ENCODE results near the gene FIBIN. TPM values are rescaled to one million over a fixed set of nuclear protein-coding genes. Genes with fewer than 3 reads are reported as not detected.
"Not testable (repeated sequence)": the region's sequence is repeated elsewhere in the genome, so short reads cannot be mapped to it uniquely, and the experiment has no call there.

The FIBIN gene
- total and polyA plus RNA-seq, 2 donors: 1.9 to 9.6 TPM

DNA sequence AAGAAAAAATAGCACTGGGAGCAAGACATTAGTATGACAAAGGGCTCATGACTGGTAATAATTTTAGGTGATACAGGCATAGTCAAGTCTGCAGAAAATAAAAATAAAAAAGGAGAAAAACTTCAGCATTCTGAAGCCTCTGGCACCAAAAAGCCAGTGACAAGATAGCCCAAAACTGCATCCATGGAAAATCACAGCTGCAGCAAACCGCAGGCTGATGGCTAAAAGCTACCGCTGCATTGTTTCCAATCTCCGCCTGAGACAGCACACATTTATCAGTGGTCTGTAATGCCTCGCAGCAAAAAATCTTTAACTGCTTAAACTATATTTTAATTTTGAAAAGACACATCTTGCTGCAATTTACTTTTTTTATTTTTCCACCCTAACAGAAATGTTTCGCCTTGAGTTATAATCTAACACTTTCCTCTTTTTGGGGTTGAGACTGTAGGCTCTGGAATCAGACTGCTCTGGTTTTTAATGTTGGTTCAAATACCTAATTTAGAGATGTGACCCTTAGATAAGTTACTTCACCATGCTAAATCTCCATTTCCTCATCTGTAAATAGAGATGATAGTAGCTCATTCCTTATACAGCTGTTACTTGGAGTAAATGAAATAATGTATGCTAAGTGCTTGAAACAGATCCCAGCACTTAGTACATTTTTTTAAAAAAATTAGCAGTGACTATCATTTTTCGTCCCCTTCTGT is 42.0 kb upstream of the FIBIN start:
- H3K4me1 ChIP-seq (ENCODE audit: control insufficient read depth in 2 of 2, insufficient read depth in 2 of 2, low read length in 2 of 2): no peaks in the 10 kb centered on the region
- WGBS: 89% methylated on average over 6 of the region's 6 CpGs
- H3K36me3 ChIP-seq (ENCODE audit: control insufficient read depth in 2 of 2, insufficient read depth in 2 of 2, low read length in 1 of 2): no peaks in the 10 kb centered on the region
- H3K4me3 ChIP-seq (ENCODE audit: low read length in 2 of 2): no peak overlapping the region
- no peak for DNase-seq (ENCODE audit: low read depth in 6 of 9, low spot score in 9 of 9)
- H3K27ac ChIP-seq (ENCODE audit: low read depth in 1 of 2, low read length in 1 of 2): no peak overlapping the region
- H3K27me3 ChIP-seq (ENCODE audit: control insufficient read depth in 2 of 2, insufficient read depth in 1 of 2, low read length in 1 of 2): no peaks in the 10 kb centered on the region
- peaks cover 0 to 6% of the 10 kb centered on the region in 2 donors for H3K9me3 ChIP-seq (ENCODE audit: control insufficient read depth in 2 of 2, insufficient read depth in 1 of 2, low read length in 1 of 2)

DNA sequence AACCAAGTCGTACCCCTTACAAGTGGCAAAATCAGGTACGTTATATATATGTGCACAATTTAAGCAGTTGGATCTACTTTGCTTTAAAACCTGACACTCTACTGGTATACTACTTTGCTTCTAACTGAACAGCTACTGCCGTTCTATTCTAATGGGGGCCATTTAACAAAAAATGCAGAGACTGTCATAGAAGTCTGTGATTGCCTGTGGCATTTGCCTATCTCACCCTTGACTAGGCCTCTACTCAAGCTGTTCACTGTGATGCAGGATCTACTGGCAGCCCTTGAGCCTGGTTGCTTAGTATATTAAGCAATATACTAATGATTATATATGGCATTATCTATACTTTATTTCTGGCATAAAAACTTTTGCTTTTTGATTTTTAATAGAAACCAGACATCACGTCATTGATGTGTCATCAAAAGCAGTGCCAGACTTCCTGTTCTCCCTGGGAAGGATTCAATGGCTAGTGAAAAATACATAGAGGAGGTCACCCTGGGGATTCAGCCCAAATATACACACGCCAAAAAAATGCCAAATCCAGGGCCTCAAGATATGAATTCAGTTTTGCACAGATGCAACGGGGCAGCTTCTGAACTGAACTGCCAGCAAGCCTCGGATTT is 40.0 kb upstream of the FIBIN start:
- Histone ChIP-seq H3K4me3 (ENCODE audit: low read length in 2 of 2) (no peak overlapping the region), H3K36me3 (ENCODE audit: control insufficient read depth in 2 of 2, insufficient read depth in 2 of 2, low read length in 1 of 2) (no peaks in the 10 kb centered on the region), H3K4me1 (ENCODE audit: control insufficient read depth in 2 of 2, insufficient read depth in 2 of 2, low read length in 2 of 2) (no peaks in the 10 kb centered on the region), H3K9me3 (ENCODE audit: control insufficient read depth in 2 of 2, insufficient read depth in 1 of 2, low read length in 1 of 2) (peaks cover 0 to 6% of the 10 kb centered on the region in 2 donors), H3K27me3 (ENCODE audit: control insufficient read depth in 2 of 2, insufficient read depth in 1 of 2, low read length in 1 of 2) (no peaks in the 10 kb centered on the region), H3K27ac (ENCODE audit: low read depth in 1 of 2, low read length in 1 of 2) (no peak overlapping the region)
- DNase-seq (ENCODE audit: low read depth in 6 of 9, low spot score in 9 of 9): no peak
- WGBS: 84% methylated on average over 7 of the region's 7 CpGs

DNA sequence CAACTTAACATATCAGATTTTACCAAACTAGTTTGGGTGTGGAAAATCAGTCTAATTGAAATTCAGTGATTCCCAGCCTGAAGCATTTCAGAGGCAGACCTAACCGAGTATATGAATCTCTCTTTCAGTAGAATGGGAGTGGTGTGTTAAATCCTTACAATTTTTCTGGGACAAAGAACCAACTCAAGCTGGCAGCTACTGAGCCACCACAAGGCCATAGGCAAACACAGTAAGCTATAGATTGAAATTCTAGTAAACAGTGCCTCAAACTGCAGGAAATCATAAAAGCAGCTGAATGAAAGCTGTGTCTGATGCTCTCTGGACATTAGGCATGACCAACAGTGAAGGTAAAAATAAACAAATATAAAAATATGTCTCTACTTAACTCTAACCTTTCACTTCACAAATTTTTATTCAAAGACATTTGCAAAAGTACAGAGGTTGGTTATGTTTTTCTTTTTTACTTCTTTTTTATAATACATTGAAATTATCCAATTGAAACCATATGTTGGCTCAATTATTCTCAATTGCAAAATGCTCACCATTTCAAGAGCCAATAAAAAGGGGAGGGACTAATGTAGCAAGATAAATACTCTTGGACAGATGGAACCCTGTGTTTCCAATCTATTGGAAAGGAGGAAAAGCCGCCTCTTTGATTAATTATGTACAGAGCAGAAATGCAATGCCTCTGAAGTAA is 35.8 kb upstream of the FIBIN start:
- WGBS: 92% methylated on average over 2 of the region's 2 CpGs
- DNase-seq (ENCODE audit: low read depth in 6 of 9, low spot score in 9 of 9): no peak
- Histone ChIP-seq H3K9me3 (ENCODE audit: control insufficient read depth in 2 of 2, insufficient read depth in 1 of 2, low read length in 1 of 2) (no peaks in the 10 kb centered on the region), H3K36me3 (ENCODE audit: control insufficient read depth in 2 of 2, insufficient read depth in 2 of 2, low read length in 1 of 2) (no peaks in the 10 kb centered on the region), H3K4me3 (ENCODE audit: low read length in 2 of 2) (no peak overlapping the region), H3K27ac (ENCODE audit: low read depth in 1 of 2, low read length in 1 of 2) (no peak overlapping the region), H3K27me3 (ENCODE audit: control insufficient read depth in 2 of 2, insufficient read depth in 1 of 2, low read length in 1 of 2) (no peaks in the 10 kb centered on the region), H3K4me1 (ENCODE audit: control insufficient read depth in 2 of 2, insufficient read depth in 2 of 2, low read length in 2 of 2) (no peaks in the 10 kb centered on the region)

DNA sequence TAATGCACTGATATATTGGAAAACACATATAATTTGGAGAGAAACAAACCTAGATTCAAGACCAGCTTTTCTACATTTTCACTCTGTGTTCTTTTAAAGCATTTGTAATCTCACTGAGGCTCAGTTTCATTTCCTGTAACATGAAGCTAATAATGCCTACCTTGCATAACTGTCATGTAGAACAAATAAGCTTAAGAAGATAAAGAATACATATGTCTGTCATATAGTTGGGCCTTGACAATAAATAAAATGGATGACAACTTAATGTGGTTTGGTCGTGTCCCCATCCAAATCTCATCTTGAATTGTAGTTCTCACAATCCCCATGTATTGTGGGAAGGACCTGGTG is 35.2 kb upstream of the FIBIN start:
- Histone ChIP-seq H3K4me1 (ENCODE audit: control insufficient read depth in 2 of 2, insufficient read depth in 2 of 2, low read length in 2 of 2) (no peaks in the 10 kb centered on the region), H3K36me3 (ENCODE audit: control insufficient read depth in 2 of 2, insufficient read depth in 2 of 2, low read length in 1 of 2) (no peaks in the 10 kb centered on the region), H3K27me3 (ENCODE audit: control insufficient read depth in 2 of 2, insufficient read depth in 1 of 2, low read length in 1 of 2) (no peaks in the 10 kb centered on the region), H3K27ac (ENCODE audit: low read depth in 1 of 2, low read length in 1 of 2) (no peak overlapping the region), H3K4me3 (ENCODE audit: low read length in 2 of 2) (no peak overlapping the region), H3K9me3 (ENCODE audit: control insufficient read depth in 2 of 2, insufficient read depth in 1 of 2, low read length in 1 of 2) (no peaks in the 10 kb centered on the region)
- DNase-seq (ENCODE audit: low read depth in 6 of 9, low spot score in 9 of 9): no peak
- 39% methylated on average over 1 of the region's 1 CpG for WGBS

DNA sequence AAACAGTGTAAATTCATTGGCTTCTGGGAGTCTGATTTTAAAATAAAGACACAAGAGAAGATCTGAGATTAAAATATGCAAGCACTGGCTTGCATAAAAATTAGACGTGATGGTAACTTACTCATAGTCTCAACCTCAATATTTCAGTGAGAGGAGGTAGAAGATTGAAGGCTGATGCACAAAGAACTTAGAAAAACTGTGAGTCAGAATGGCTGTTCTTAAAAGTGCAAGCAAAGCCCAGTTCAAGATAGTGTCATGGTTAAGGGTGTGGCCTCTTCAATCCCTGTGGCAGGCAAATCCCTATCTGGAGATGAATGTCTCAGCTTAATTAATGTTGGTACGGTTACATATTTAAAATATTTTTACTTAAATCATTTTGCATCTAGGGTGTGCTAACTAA is 33.6 kb upstream of the FIBIN start:
- no peaks in the 10 kb centered on the region for H3K36me3 ChIP-seq (ENCODE audit: control insufficient read depth in 2 of 2, insufficient read depth in 2 of 2, low read length in 1 of 2)
- H3K4me3 ChIP-seq (ENCODE audit: low read length in 2 of 2): no peak overlapping the region
- no peak for DNase-seq (ENCODE audit: low read depth in 6 of 9, low spot score in 9 of 9)
- 95% methylated on average over 2 of the region's 2 CpGs for WGBS
- H3K4me1 ChIP-seq (ENCODE audit: control insufficient read depth in 2 of 2, insufficient read depth in 2 of 2, low read length in 2 of 2): no peaks in the 10 kb centered on the region
- no peak overlapping the region for H3K27ac ChIP-seq (ENCODE audit: low read depth in 1 of 2, low read length in 1 of 2)
- H3K27me3 ChIP-seq (ENCODE audit: control insufficient read depth in 2 of 2, insufficient read depth in 1 of 2, low read length in 1 of 2): no peaks in the 10 kb centered on the region
- no peaks in the 10 kb centered on the region for H3K9me3 ChIP-seq (ENCODE audit: control insufficient read depth in 2 of 2, insufficient read depth in 1 of 2, low read length in 1 of 2)

DNA sequence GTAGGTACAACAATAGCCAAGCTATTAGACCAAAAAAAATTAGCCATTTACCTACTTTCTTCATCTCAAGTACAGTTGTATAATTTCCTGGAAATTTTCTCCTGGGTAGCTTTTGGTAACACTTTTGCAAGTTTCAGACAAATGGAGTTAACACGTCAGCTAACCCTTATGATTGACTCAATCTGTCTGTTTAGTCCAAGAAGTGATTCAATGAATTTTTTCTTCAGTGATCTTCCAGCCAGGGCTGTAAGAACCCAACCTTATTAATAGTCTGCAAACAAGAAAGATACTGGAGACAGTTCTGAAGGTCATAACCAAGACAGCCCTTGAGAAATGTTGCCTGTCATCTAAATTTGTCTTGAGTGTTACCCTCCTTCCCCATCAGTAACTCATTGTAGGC is 30.1 kb upstream of the FIBIN start:
- 91% methylated on average over 1 of the region's 1 CpG for WGBS
- no peak overlapping the region for H3K4me3 ChIP-seq (ENCODE audit: low read length in 2 of 2)
- no peaks in the 10 kb centered on the region for H3K27me3 ChIP-seq (ENCODE audit: control insufficient read depth in 2 of 2, insufficient read depth in 1 of 2, low read length in 1 of 2)
- DNase-seq (ENCODE audit: low read depth in 6 of 9, low spot score in 9 of 9): no peak
- no peaks in the 10 kb centered on the region for H3K36me3 ChIP-seq (ENCODE audit: control insufficient read depth in 2 of 2, insufficient read depth in 2 of 2, low read length in 1 of 2)
- H3K9me3 ChIP-seq (ENCODE audit: control insufficient read depth in 2 of 2, insufficient read depth in 1 of 2, low read length in 1 of 2): no peaks in the 10 kb centered on the region
- no peaks in the 10 kb centered on the region for H3K4me1 ChIP-seq (ENCODE audit: control insufficient read depth in 2 of 2, insufficient read depth in 2 of 2, low read length in 2 of 2)
- H3K27ac ChIP-seq (ENCODE audit: low read depth in 1 of 2, low read length in 1 of 2): no peak overlapping the region

DNA sequence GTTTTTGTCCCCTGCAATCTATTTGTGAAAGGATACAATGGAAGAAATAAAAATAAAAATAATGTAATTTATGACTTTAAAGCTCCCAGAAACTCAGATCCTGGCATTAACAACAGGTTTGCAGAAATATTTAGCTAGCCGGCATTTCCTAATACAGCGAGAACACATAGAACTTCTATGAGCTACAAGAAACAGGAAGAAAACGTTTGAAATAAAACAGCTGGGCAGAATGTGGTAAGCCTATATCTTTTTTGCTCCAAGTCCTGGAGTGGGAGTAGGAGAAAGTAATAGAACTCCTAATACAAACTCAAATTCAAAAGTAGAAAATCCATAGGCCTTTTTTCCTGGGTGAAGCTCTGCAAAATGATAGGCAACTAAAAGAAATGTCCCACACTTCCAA is 29.6 kb upstream of the FIBIN start:
- Histone ChIP-seq H3K27me3 (ENCODE audit: control insufficient read depth in 2 of 2, insufficient read depth in 1 of 2, low read length in 1 of 2) (no peaks in the 10 kb centered on the region), H3K27ac (ENCODE audit: low read depth in 1 of 2, low read length in 1 of 2) (no peak overlapping the region), H3K4me1 (ENCODE audit: control insufficient read depth in 2 of 2, insufficient read depth in 2 of 2, low read length in 2 of 2) (no peaks in the 10 kb centered on the region), H3K36me3 (ENCODE audit: control insufficient read depth in 2 of 2, insufficient read depth in 2 of 2, low read length in 1 of 2) (no peaks in the 10 kb centered on the region), H3K4me3 (ENCODE audit: low read length in 2 of 2) (no peak overlapping the region), H3K9me3 (ENCODE audit: control insufficient read depth in 2 of 2, insufficient read depth in 1 of 2, low read length in 1 of 2) (no peaks in the 10 kb centered on the region)
- WGBS: 86% methylated on average over 3 of the region's 3 CpGs
- DNase-seq (ENCODE audit: low read depth in 6 of 9, low spot score in 9 of 9): no peak

DNA sequence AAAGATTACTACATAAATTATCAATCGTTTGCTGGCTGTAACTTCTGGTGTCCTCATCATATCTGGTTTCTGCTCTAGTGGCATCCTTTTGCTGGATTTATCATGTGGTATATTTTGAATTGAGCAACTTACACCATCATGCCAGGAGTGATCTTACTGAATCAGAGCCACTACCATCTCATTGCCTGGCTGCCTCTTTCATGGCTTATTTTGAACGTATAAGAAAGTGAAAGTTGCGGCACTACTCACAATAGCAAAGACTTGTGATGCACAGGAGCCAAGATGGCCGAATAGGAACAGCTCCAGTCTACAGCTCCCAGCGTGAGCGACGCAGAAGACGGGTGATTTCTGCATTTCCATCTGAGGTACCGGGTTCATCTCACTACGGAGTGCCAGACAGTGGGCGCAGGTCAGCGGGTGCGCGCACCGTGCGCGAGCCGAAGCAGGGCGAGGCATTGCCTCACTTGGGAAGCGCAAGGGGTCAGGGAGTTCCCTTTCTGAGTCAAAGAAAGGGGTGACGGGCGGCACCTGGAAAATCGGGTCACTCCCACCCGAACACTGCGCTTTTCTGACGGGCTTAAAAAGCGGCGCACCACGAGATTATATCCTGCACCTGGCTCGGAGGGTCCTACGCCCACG is 28.9 kb upstream of the FIBIN start:
- not testable (repeated sequence) for H3K9me3 ChIP-seq (ENCODE audit: control insufficient read depth in 2 of 2, insufficient read depth in 1 of 2, low read length in 1 of 2); H3K27me3 ChIP-seq (ENCODE audit: control insufficient read depth in 2 of 2, insufficient read depth in 1 of 2, low read length in 1 of 2); H3K27ac ChIP-seq (ENCODE audit: low read depth in 1 of 2, low read length in 1 of 2); H3K4me1 ChIP-seq (ENCODE audit: control insufficient read depth in 2 of 2, insufficient read depth in 2 of 2, low read length in 2 of 2); DNase-seq (ENCODE audit: low read depth in 6 of 9, low spot score in 9 of 9); H3K4me3 ChIP-seq (ENCODE audit: low read length in 2 of 2); H3K36me3 ChIP-seq (ENCODE audit: control insufficient read depth in 2 of 2, insufficient read depth in 2 of 2, low read length in 1 of 2)
- WGBS: 96% methylated on average over 31 of the region's 32 CpGs

DNA sequence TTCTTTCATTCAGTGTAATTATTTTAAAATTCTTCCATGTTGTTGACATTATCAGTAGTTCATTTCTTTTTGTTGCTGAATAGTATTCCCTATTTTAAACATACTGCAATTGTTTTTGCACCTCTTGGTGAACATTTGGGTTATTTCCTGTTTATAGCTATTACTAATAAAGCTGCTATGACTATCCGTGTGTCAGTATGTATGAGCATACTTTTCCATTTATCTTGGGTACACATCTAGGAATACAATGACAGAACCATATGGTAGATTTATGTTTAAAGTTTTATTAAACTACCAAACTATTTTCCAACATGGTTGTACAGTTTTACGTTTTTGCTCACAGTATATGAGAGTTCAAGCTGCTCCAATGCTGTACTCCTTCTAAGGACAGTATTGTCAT is 22.0 kb upstream of the FIBIN start:
- no peaks in the 10 kb centered on the region for H3K27me3 ChIP-seq (ENCODE audit: control insufficient read depth in 2 of 2, insufficient read depth in 1 of 2, low read length in 1 of 2)
- no peaks in the 10 kb centered on the region for H3K36me3 ChIP-seq (ENCODE audit: control insufficient read depth in 2 of 2, insufficient read depth in 2 of 2, low read length in 1 of 2)
- no peak for DNase-seq (ENCODE audit: low read depth in 6 of 9, low spot score in 9 of 9)
- H3K27ac ChIP-seq (ENCODE audit: low read depth in 1 of 2, low read length in 1 of 2): no peak overlapping the region
- no peak overlapping the region for H3K4me3 ChIP-seq (ENCODE audit: low read length in 2 of 2)
- no peaks in the 10 kb centered on the region for H3K4me1 ChIP-seq (ENCODE audit: control insufficient read depth in 2 of 2, insufficient read depth in 2 of 2, low read length in 2 of 2)
- H3K9me3 ChIP-seq (ENCODE audit: control insufficient read depth in 2 of 2, insufficient read depth in 1 of 2, low read length in 1 of 2): no peaks in the 10 kb centered on the region
- 90% methylated on average over 2 of the region's 2 CpGs for WGBS
